Heart left ventricle (tissue), 13 donors: ENCODE data around the gene PCNX3.

Source experiments
- CTCF ChIP-seq, 12 donors: fragments of 200-600 bp; sonication (generic) in 4 of 12; IDR thresholded peaks; one replicate each; pipeline versions ENCODE4 v1.5.0 to v1.8.0; 2018 to 2022; ENCODE audit warnings: antibody characterized with exemption in 12 of 12, mild to moderate bottlenecking in 5 of 12
- POLR2A ChIP-seq, 2 donors: fragments of 450-650 bp; IDR thresholded peaks; one replicate each; pipeline ENCODE4 v1.6.1; 2017; ENCODE audit warnings: antibody characterized with exemption in 2 of 2, mild to moderate bottlenecking in 2 of 2, moderate library complexity in 2 of 2
- donor health status: ischemic (EF 13 %, LVEDD 7.1; RV severe dilation, severe dysfunction).
- donor health status: DM: no; HTN: yes; CAD: no.
- donor health status: DM: no; HTN: no; CAD: no.
- donor health status: ischemic (EF 25% LVEDD 6.9; RV normal size, moderate dysfunction).
- donor health status: ischemic (EF 25% LVEDD 5.7; RV mildly dilated, moderate dysfunction).
- donor health status: ischemic (EF 35%, LVEDD 5.7; RV mildly dilated, moderate dysfunction).
- donor health status: nonischemic (EF 11% LVEDD 7.7; RV severe dilation, severe dysfunction).
- donor health status: DM: yes; HTN: yes; CAD: no.
- donor health status: PGD.
- donor health status: ischemic (EF 29% LVEDD 5.4; RV normal size, mild dysfunction).
- donor health status: nonischemic (EF 23%, LVEDD 6.1; RV moderate dilation, normal function).

DNA sequence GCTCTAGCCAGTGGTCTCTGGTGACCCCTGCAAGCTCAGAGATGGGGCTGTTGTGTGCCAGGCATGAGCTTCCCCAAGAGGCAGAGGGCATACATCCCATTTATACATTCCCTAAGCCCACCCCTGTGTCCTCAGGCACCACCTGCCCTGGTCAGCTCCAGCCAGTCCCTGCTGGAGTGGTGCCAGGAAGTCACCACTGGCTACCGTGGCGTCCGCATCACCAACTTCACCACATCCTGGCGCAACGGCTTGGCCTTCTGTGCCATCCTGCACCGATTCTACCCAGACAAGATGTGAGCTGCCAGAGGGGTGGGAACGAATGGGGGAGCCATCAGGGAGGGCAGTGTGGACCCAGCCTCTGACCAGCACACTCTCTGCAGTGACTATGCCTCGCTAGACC, 31.5 kb upstream of the PCNX3 start:
- no peak for TF ChIP-seq CTCF (IDR thresholded peaks at IDR 0.05)
- TF ChIP-seq POLR2A (IDR thresholded peaks at IDR 0.05): no peak
